GM19467 (cell line): Measurements from ENCODE around the gene PFDN5.
A peak's percentile ranks its signal among the peaks of the same experiment; 100 is the strongest.
"Not testable (repeated sequence)": the region's sequence is repeated elsewhere in the genome, so short reads cannot be mapped to it uniquely, and the experiment has no call there.

Experiments
- ATAC-seq: cut with Tn5 transposase; IDR thresholded peaks from one replicate; pipeline ENCODE4 v1.9.1; 2021; ENCODE audit warnings: mild to moderate bottlenecking, moderate library complexity; ENCODE audit not compliant: unreplicated experiment

Gene PFDN5

DNA sequence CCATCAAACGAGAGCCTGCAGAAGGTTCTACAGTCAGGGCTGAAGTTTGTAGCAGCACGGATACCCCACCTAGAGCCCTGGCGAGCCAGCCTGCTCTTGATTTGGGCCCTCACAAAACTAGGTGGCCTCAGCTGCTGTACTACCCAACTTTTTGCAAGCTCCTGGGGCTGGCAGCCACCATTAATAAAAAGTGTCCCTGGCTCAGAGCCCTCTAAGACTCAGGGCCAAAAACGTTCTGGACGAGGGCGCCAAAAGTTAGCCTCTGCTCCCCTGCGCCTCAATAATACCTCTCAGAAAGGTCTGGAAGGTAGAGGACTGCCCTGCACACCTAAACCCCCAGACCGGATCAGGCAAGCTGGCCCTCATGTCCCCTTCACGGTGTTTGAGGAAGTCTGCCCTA lies 8.9 kb upstream of the PFDN5 start:
- ATAC-seq: no peak

DNA sequence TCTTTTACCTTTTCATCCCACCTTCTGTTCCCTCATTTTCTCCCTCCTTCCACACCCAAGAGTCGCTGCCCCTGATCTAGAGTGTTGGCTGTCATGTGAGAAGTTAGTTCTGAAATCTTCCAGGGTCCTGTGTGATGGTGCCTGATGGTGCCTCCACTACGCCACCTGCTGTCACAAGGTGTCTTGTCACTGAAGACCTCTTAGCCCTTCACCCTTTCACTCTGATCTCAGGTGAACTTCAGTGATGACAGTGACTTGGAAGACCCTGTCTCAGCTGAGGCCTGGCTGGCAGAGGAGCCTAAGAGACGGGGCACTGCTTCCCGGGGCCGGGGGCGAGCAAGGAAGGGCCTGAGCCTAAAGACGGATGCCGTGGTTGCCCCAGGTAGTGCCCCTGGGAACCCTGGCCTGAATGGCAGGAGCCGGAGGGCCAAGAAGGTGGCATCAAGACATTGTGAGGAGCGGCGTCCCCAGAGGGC lies 7.6 kb upstream of the PFDN5 start:
- no peak for ATAC-seq

DNA sequence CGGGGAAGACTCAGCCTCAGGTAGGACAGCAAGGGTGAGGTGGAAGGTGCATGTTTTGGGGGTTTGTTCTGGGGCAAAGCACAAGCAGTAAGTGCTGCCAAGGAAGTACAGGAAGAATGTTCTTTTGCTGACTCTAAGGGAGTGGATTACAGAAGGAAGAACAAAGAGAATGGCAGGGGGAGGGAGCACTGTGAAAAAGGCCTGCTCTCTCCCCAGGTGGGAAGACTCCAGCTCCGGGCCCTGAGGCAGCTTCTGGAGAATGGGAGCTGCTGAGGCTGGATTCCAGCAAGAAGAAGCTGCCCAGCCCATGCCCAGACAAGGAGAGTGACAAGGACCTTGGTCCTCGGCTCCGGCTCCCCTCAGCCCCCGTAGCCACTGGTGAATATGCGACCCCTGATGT lies 7.0 kb upstream of the PFDN5 start:
- ATAC-seq: no peak

DNA sequence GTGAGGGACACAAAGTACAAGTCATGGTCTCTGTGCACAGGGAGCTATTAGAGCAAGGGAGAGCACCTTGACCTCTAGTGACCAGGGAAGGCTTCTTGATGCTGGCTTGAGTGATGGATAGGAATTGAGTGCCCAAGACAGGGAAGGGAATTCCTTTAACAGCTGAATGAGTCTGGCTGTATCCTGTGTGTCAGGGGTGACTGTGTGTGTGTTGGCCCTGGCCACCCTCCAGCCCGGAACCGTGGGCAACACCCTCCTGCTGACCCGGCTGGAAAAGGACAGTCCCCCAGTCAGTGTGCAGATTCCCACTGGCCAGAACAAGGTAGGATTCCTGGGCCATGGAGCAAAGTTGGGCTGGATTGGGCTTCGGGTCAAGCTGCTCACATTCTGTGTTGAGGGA lies 5.5 kb upstream of the PFDN5 start:
- ATAC-seq: no peak

DNA sequence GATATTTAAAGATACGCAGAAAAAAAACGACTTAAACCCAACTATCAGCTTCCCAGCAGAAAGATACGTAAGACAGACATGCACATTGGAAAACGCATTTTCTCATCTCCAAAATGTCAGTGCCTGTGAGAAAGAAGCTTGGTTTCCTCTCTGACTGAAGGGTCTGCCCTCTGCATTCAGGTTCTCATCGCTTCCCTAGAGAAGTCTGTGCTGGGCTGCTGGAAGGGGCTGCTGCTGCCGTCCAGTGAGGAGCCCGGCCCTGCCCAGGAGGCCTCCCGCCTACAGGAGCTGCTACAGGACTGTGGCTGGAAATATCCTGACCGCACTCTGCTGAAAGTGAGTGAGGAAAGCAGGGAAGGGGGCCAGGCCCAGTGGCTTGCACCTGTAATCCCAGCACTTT lies 4.7 kb upstream of the PFDN5 start:
- no peak for ATAC-seq

DNA sequence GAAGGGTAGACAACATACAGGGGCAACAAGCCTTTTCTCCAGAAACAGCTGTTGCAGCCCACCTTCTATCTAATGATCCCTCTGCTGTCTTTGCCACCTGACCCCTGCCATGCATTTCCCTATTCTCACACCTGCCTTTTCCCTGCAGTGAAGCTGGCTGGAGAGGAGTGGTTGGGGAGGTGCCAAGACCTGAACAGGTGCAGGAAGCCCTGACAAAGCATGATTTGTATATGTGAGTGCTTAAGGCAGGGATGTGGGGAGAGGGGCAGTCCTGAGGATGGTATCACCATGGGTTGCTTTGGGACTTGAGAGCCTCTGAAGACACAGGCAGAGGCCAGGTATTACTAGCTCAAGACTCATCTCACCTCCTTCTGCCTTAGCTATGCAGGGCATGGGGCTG lies 2.9 kb upstream of the PFDN5 start:
- ATAC-seq: no peak

DNA sequence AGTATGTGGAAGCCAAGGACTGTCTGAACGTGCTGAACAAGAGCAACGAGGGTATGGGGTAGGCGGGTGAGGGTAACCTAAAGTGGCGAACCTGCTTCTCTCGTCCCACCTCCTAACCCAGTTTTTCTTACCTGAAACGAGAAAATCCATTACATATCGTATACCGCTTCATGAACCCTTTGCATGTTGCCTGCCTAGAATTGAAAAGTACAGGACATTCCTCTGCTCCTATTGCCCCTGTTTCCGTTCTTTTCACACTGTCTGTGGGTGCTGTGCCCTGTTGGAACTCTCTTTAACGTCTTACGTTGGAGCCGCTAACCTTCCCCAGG lies 513 bp downstream of the PFDN5 start:
- no peak for ATAC-seq

DNA sequence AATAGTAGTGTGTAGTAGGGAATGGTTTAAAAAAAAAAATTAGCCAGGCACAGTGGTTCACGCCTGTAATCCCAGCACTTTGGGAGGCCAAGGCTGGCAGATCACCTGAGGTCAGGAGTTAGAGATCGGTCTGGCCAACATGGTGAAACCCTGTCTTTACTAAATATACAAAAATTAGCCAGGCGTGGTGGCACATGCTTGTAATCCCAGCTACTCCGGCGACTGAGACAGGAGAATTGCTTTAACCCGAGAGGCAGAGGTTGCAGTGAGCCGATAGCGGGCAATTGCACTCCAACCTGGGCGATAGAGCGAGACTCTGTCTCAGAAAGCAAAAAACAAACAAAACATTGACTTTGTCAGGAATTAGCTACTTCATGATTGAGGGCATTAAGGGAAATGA lies 1.8 kb downstream of the PFDN5 start:
- not testable (repeated sequence) for ATAC-seq

DNA sequence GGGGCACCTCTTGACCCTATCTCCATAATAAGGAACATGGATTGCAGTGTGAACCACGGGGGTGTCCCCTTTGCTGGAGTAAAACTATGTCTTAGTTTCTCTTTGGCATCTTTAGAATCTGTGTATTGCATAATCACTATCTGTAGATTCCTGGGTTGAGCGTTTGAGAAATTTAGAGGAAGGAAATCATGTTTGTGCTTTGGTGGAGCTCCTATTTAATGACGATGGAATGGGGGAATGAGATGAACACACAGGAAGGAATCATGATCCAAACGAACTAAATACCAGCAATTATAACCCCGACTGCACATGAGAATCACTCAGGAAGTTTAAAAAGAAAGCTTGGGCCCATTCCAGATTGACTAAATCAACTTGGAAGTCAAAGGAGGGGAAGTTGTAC lies 2.8 kb downstream of the PFDN5 start:
- ATAC-seq: no peak

DNA sequence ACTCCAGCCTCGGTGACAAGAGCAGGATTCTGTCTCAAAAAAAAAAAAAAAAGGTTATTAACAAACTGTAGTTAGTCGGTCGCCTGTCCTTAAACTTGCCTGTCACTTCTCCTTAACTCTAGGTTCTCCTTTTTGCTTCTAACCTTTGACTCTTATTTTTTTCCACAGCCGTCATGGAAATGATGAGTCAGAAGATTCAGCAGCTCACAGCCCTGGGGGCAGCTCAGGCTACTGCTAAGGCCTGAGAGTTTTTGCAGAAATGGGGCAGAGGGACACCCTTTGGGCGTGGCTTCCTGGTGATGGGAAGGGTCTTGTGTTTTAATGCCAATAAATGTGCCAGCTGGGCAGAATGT lies 3.7 kb downstream of the PFDN5 start:
- no peak for ATAC-seq

DNA sequence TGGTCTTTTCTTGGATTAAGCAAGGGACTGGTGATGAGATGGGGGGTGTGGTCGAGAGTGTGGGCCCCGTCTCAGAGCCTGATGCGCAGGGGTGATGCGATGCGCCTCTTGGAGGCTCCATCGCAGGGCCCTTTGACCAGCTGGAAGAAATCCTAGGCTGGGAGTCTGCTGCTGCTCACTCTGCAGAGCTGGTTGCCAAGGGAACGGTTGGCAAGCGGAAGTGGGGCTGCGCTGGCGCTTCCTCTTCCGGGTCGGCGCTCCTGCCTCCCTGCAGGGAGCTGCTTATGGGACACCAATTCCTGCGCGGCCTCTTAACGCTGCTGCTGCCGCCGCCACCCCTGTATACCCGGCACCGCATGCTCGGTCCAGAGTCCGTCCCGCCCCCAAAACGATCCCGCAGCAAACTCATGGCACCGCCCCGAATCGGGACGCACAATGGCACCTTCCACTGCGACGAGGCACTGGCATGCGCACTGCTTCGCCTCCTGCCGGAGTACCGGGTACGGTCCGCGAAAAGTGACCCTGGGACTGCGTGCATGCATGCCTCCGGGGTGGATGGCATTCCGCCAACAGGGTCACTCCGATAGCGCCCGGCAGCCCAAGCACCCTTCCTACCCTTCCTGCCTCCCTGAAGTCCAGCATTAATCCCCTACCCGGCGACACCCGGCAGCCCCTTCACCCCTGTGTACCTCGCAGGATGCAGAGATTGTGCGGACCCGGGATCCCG lies 4.3 kb downstream of the PFDN5 start, which contains the start of gene MYG1:
MYG1 (plus strand) TSS at position 242 of the 727 bp plus-strand sequence; CDS start at position 285, 43 bp downstream.
- peak; percentile 42 for ATAC-seq

DNA sequence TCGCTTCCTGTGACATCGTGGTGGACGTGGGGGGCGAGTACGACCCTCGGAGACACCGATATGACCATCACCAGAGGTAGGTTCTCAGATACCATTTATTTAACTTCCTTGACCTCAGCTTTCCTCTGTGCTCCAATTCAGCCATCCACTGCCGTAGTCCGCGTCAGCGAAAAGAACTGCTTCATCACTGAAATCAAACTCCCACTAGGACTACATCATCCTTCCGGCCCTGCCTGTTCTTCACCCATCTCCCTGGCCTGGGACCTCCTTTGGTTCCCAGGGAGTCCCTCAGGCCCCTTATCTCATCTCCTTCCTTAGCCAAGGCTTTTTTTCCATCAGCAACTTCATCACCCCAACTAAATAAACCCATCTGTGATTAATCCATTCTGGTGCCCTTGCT lies 4.8 kb downstream of the PFDN5 start:
- no peak for ATAC-seq

DNA sequence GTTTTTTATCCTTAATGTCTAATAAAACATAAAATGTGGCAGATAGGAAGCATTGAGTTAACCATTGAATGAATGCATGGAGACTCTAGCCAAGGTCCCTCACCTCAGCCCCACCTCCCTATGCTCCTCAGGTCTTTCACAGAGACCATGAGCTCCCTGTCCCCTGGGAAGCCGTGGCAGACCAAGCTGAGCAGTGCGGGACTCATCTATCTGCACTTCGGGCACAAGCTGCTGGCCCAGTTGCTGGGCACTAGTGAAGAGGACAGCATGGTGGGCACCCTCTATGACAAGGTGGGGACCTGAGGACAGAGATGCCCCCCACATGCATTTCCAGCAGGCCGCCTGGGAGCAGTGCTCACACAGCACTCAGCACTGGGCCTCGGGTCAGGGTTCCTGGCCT lies 7.6 kb downstream of the PFDN5 start:
- no peak for ATAC-seq

DNA sequence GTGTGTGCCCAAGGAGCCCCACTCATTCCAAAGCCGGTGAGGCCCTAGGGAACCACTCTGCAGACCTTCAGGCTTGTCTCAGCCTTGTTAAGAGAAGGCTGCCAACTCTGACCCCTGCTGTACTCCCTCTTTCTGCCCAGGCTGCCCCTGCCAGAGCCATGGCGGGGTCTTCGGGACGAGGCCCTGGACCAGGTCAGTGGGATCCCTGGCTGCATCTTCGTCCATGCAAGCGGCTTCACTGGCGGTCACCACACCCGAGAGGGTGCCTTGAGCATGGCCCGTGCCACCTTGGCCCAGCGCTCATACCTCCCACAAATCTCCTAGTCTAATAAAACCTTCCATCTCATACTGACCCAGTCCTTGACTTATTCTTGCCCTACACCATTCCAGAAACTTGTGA lies 11.5 kb downstream of the PFDN5 start:
- ATAC-seq: no peak

DNA sequence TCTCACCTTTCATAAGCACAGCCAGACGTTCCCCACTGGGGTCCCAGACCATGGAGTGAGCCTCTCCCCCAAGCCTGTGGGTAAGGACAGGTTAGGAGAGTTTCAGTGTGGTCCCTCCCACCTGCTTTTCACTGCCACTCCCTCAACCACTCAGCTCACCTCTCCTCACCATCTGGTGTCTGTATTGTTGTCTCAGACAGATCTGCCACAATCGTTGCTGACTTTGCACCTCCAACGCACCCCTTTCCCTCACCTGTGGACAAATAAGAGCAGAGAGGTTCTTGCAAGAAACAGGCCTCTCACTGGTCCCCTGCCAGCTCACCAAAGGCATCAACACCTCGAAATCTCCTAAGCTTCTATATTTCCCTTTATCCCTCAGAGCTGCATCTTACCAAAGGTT lies 12.9 kb downstream of the PFDN5 start:
- ATAC-seq: no peak

DNA sequence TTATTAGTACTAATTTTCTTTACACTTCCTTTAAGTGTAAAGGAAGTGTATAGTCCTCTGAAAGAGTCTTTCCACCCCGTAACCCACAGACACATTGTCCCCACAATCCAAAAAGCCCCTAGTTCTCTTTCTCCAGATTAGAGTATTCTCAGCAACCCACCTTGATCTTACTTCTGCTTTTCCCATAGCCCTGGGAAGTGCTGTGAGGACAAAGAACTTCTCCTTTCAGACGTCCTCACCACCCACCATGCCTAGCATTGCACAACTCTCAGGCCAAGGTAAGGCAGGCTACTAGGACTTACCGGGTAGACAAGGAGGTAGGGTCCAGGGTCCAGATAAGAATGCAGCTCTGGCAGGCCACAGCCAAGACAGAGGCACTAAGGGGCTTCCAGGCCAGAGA lies 18.7 kb downstream of the PFDN5 start:
- no peak for ATAC-seq

DNA sequence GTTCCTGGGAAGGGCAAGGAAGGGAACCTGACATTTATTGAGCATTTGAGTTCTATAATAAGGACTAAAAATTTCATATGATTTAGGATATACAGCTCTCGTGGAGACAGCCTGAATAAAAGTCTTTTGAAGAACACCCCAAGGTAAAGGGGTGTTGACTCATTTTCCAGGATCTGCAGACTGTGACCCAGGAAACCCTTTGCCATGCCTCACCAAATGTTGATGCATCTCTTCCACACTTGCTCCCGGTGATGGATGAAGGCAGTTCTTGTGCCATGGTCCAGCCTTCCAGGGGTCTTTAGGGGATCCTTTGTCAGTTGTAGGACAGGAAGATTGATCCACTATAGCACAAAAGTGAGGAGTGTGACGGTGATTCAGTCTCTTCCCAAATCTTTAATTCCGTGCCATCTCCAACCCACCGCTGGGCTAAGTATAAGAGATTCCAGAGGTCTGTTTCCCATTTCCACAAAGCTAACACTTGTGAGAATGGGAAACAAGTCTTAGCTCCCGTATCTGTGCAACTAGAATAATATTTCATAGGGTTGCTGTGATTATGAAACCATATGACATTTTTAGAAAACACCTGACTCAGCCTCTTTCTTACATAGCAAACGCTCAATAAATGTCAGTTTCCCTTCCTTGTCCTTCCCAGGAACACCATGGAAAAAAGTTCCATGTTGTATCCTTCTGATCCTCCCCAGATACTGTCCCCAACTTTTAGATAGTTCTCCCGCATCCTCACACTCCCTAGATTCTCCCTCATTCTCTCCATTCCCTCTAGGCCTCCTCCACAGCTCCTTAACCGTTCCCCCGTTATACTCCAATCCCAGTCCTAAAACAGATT lies 25.2 kb downstream of the PFDN5 start:
- no peak for ATAC-seq

DNA sequence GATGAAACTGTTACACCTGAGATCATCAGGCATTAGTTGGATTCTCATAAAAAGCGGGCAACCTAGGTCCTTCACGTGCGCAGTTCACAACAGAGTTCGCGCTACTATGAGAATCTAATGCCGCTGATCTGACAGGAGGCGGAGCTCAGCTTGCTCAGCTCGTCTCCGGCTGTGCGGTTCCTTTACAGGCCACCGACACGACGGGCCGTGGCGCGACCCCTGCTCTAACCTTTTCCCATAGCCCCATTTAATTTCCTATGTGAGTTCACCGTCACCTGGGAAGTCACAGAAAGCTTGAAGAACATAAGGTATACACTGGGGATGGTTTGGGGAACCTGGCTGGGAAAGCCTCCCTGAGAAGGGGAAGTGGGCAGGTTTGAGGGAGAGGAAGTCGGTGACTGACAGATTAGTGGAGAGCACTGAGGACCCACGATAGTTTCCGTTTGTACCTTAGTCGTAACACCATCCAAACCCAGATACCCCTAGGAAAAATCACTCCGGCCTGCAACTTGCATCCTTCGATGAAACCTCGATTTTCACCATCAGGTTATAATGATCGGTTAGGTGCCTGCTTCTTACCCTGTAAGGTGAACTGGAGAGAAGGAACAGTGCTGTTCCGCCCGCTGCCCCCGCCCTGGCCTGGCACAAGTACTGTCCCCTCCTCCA lies 28.9 kb downstream of the PFDN5 start:
- ATAC-seq: no peak

DNA sequence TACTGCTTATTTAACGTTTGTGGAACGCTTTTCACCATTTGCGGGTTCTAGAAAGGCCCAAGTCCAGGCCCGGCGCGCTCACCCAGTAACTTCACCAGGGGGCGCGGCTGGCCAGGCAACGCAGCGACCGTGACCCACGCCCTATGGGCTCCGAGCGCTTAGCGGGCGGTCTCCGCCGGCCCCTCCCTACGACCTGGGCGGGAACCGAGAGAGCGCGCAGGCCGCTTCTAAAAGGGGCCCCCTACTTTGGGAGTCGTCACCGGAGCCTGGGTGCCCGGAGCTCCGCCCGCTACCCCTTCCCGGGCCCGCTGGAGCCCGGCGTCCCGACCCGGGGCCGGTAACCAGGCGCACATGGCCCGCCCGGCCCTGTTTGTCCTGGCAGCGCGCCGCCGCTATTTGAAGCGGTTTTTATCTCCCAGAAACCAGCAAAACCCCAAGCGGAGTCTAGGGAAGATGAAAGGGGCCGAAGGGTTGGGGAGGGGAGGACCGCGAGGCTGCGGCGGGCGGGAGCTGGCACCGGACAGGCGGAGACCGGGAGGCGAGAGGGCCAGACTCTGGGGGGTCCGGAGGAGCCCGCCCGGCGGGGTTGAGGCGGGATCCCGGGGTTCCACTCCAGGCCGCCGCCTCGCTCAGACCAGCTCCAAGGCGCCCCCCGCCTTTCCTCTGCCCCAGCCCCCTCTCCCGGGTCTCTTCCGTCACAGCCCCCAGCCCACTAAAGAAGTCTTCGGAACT lies 29.6 kb downstream of the PFDN5 start:
- peak; percentile 47 for ATAC-seq

DNA sequence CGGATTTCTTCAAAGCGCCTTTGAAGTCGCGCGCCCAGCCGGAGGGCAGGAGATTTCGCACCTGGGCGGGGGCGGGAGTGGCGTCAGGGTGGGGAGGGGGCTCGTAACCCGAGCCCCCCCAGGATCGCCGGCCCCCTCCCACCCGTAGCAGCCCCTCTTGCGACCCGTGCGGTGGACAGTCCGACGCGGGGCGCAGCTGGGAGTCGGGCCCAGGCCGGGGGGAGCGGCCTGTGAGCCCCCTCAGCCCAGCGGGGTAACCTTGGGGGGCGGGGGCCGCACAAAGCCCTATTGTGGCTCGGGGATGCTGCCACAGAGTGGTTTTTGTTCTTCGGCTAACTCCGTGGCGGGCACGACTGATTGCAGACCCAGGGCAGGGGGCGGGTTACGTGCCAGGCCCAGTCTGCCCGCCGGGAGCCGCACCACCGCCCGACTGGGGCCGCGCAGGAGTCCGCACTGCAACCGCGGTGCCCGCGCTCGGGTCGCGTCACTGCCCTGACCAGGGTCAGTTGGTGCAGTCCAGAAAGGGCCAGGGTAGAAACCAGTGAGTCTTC lies 30.2 kb downstream of the PFDN5 start:
- ATAC-seq: no peak
